WERI-Rb-1 (cell line): ENCODE data around the gene FADS1.

ENCODE experiments used
- DNase-seq: peaks from one replicate; pipeline ENCODE4 v3.0.0-alpha.2; 2020
- H3K27ac ChIP-seq: fragments of 250-450 bp; sonication (Bioruptor Pico); 2 replicates; pipeline ENCODE4 v1.5.1; 2020; ENCODE audit warnings: mild to moderate bottlenecking, moderate library complexity
- H3K27me3 ChIP-seq: fragments of 250-450 bp; sonication (Bioruptor Pico); 2 replicates; pipeline ENCODE4 v1.5.1; 2021; ENCODE audit warnings: mild to moderate bottlenecking, low read depth, moderate library complexity; ENCODE audit not compliant: insufficient read depth, severe bottlenecking
- H3K36me3 ChIP-seq: fragments of 250-450 bp; sonication (Bioruptor Pico); 2 replicates; pipeline ENCODE4 v1.5.1; 2020; ENCODE audit warnings: mild to moderate bottlenecking, moderate library complexity
- H3K4me3 ChIP-seq: 2 replicates; pipeline ENCODE4 v1.5.1; 2011; ENCODE audit warnings: low read depth, mild to moderate bottlenecking, control low read depth, low read length
- H3K9me3 ChIP-seq: fragments of 250-450 bp; sonication (Bioruptor Pico); 2 replicates; pipeline ENCODE4 v1.5.1; 2021; ENCODE audit warnings: mild to moderate bottlenecking, moderate library complexity; ENCODE audit not compliant: severe bottlenecking
- CTCF ChIP-seq: IDR thresholded peaks from 2 replicates; pipeline ENCODE4 v1.5.1; 2011; ENCODE audit warnings: low read depth, mild to moderate bottlenecking, control low read depth, inconsistent platforms, low read length

The FADS1 gene

GRCh38 chr11:61784506-61784805, 32.3 kb downstream of the FADS1 start:
- DNase-seq = no peak
- no peak overlapping the region for H3K27ac ChIP-seq
- H3K4me3 ChIP-seq = no peak overlapping the region
- no peaks in the 10 kb centered on the region for H3K9me3 ChIP-seq
- H3K36me3 ChIP-seq = peaks cover 44% of the 10 kb centered on the region
- no peak for TF ChIP-seq CTCF
- H3K27me3 ChIP-seq = no peaks in the 10 kb centered on the region

GRCh38 chr11:61783717-61784505, 32.9 kb downstream of the FADS1 start:
- DNase-seq = no peak
- H3K9me3 ChIP-seq = no peaks in the 10 kb centered on the region
- no peak for TF ChIP-seq CTCF
- H3K27ac ChIP-seq = no peak overlapping the region
- no peak overlapping the region for H3K4me3 ChIP-seq
- H3K27me3 ChIP-seq = no peaks in the 10 kb centered on the region
- peaks cover 38% of the 10 kb centered on the region for H3K36me3 ChIP-seq

GRCh38 chr11:61782841-61783240, 34.0 kb downstream of the FADS1 start:
- H3K36me3 ChIP-seq = peaks cover 29% of the 10 kb centered on the region
- H3K27ac ChIP-seq = no peak overlapping the region
- no peak overlapping the region for H3K4me3 ChIP-seq
- DNase-seq = no peak
- no peak for TF ChIP-seq CTCF
- no peaks in the 10 kb centered on the region for H3K27me3 ChIP-seq
- H3K9me3 ChIP-seq = no peaks in the 10 kb centered on the region

- H3K9me3 ChIP-seq = no peaks in the 10 kb centered on the region
- no peak for TF ChIP-seq CTCF
- H3K4me3 ChIP-seq = no peak overlapping the region
- DNase-seq = no peak
- H3K27me3 ChIP-seq = no peaks in the 10 kb centered on the region
- no peak overlapping the region for H3K27ac ChIP-seq
- peaks cover 24% of the 10 kb centered on the region for H3K36me3 ChIP-seq
These were observed 34.5 kb downstream of the FADS1 start for GRCh38 chr11:61782299-61782698.

GRCh38 chr11:61781585-61781984, 35.2 kb downstream of the FADS1 start:
- Histone ChIP-seq H3K9me3 (no peaks in the 10 kb centered on the region), H3K36me3 (peaks cover 17% of the 10 kb centered on the region), H3K27me3 (no peaks in the 10 kb centered on the region), H3K27ac (peak overlapping the region; percentile 57), H3K4me3 (no peak overlapping the region)
- no peak for DNase-seq
- TF ChIP-seq CTCF = no peak
